Psoas muscle (tissue), 8 donors: Measurements from ENCODE around the gene SLC17A8. TPM values are rescaled to one million over a fixed set of nuclear protein-coding genes. Genes with fewer than 3 reads are reported as not detected.

Source experiments
- ATAC-seq, 4 donors: fragments of 200-7000 bp; cut with Tn5 transposase; one replicate each; pipeline ENCODE4 v1.9.1; 2020; ENCODE audit warnings: moderate library complexity in 3 of 4, mild to moderate bottlenecking in 2 of 4
- DNase-seq, 2 donors: peaks; one replicate each; pipeline ENCODE4 v3.0.0-alpha.2; 2020
- H3K27ac ChIP-seq: fragments of 200-600 bp; one replicate; pipeline ENCODE4 v1.8.0; 2022
- H3K27me3 ChIP-seq, 3 donors: fragments of 200-600 bp in 1 of 3; one replicate each; pipeline versions ENCODE4 v1.6.1 to v1.8.0; 2013 to 2022; ENCODE audit warnings: low read length in 2 of 3, mild to moderate bottlenecking in 2 of 3, moderate library complexity in 1 of 3; ENCODE audit not compliant: insufficient read depth in 3 of 3
- H3K36me3 ChIP-seq, 2 donors: fragments of 200-600 bp in 1 of 2; one replicate each; pipeline versions ENCODE4 v1.6.1 to v1.8.0; 2013 to 2022; ENCODE audit warnings: low read depth in 1 of 2, mild to moderate bottlenecking in 1 of 2, moderate library complexity in 1 of 2; ENCODE audit not compliant: insufficient read depth in 1 of 2
- H3K4me1 ChIP-seq: fragments of 200-600 bp; one replicate; pipeline ENCODE4 v1.8.0; 2022
- H3K4me3 ChIP-seq: fragments of 200-600 bp; one replicate; pipeline ENCODE4 v1.8.0; 2022; ENCODE audit warnings: mild to moderate bottlenecking
- H3K9me3 ChIP-seq: fragments of 200-600 bp; one replicate; pipeline ENCODE4 v1.8.0; 2022
- WGBS, 3 donors: extraction: QIAGEN DNeasy Blood & Tissue Kit; methylation state at CpG; one replicate each; pipeline versions ENCODE4 v1.1.6 to v1.1.7; 2013; 5-methylcytosine and 5-hydroxymethylcytosine counted together
- intact Hi-C, 2 donors: fragments of 100-400 bp; cut with DNase I; formaldehyde crosslinking; loops; one replicate each; pipeline versions ENCODE4 v1.11.0 to v1.14.2; 2022
- polyA plus RNA-seq, 3 donors: library from polyadenylated mRNA; stranded (reverse); fragments of 200-250 nt; gene quantifications; one replicate each; pipeline ENCODE4 v1.2.3, GENCODE V29; 2013
- total RNA-seq, 4 donors: library from RNA; stranded (reverse); fragmentation: NEBNext Ultra II Directional in 2 of 4; extraction: Animal tissue kit (Norgen Biotek cat#: 25700) in 2 of 4; gene quantifications; one replicate each; pipeline versions ENCODE4 v1.2.1 to v1.2.4, GENCODE V29; 2021 to 2023
- TF ChIP-seq, protein P1 (sequence below): fragments of 200-600 bp; IDR thresholded peaks from one replicate; pipeline ENCODE4 v1.8.0; 2022; ENCODE audit warnings: antibody characterized with exemption
- donor health status: healthy with polysubstance abuse.
- donor health status: DM: no; HTN: no; CAD: no; lungs with moderate emphysema.
- donor health status: Bipolar disorder and iron deficiency.
- donor health status: healthy.
- donor health status: DM: yes; HTN: yes; CAD: no.
- donor health status: DM: no; HTN: no; CAD: no.
- donor health status: DM: no; HTN: no; CAD: no.
- donor health status: DM: yes; HTN: yes; CAD: no.

The SLC17A8 gene
- total and polyA plus RNA-seq, 7 donors, result 0.08 TPM; not detected in 6

DNA sequence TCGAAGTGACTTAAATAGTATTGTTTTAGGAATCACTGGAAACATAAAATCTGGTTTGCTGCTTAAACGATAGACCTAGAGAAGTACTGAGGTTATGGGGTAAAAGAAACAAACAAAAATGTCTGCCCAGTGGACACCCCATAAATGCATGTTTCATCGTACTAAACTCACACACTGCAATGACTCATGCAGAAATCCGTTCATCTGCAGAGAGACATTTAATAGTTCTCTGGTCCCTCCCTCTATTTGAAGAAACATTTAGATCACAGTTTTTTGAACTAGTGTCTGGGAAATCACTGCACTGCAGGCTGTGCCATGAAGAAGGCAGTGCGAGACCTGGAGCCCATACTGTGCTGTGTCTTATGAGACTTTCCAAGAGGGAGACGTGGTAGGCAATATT lies 25.5 kb downstream of the SLC17A8 start:
- WGBS, 3 donors, result 62 to 68% (median 67%) methylated on average over 6 of the region's 6 CpGs
- ATAC-seq (no peak), DNase-seq (no peak)
- no peaks in the 10 kb centered on the region for H3K9me3 ChIP-seq
- H3K4me3 ChIP-seq, result no peak overlapping the region
- no peaks in the 10 kb centered on the region for H3K4me1 ChIP-seq
- H3K27ac ChIP-seq, result no peak overlapping the region
- no peaks in the 10 kb centered on the region for H3K36me3 ChIP-seq
- TF ChIP-seq, protein P1, sequence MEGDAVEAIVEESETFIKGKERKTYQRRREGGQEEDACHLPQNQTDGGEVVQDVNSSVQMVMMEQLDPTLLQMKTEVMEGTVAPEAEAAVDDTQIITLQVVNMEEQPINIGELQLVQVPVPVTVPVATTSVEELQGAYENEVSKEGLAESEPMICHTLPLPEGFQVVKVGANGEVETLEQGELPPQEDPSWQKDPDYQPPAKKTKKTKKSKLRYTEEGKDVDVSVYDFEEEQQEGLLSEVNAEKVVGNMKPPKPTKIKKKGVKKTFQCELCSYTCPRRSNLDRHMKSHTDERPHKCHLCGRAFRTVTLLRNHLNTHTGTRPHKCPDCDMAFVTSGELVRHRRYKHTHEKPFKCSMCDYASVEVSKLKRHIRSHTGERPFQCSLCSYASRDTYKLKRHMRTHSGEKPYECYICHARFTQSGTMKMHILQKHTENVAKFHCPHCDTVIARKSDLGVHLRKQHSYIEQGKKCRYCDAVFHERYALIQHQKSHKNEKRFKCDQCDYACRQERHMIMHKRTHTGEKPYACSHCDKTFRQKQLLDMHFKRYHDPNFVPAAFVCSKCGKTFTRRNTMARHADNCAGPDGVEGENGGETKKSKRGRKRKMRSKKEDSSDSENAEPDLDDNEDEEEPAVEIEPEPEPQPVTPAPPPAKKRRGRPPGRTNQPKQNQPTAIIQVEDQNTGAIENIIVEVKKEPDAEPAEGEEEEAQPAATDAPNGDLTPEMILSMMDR, result no peak
- intact Hi-C loops, result no loop called here
- H3K27me3 ChIP-seq, result no peaks in the 10 kb centered on the region

DNA sequence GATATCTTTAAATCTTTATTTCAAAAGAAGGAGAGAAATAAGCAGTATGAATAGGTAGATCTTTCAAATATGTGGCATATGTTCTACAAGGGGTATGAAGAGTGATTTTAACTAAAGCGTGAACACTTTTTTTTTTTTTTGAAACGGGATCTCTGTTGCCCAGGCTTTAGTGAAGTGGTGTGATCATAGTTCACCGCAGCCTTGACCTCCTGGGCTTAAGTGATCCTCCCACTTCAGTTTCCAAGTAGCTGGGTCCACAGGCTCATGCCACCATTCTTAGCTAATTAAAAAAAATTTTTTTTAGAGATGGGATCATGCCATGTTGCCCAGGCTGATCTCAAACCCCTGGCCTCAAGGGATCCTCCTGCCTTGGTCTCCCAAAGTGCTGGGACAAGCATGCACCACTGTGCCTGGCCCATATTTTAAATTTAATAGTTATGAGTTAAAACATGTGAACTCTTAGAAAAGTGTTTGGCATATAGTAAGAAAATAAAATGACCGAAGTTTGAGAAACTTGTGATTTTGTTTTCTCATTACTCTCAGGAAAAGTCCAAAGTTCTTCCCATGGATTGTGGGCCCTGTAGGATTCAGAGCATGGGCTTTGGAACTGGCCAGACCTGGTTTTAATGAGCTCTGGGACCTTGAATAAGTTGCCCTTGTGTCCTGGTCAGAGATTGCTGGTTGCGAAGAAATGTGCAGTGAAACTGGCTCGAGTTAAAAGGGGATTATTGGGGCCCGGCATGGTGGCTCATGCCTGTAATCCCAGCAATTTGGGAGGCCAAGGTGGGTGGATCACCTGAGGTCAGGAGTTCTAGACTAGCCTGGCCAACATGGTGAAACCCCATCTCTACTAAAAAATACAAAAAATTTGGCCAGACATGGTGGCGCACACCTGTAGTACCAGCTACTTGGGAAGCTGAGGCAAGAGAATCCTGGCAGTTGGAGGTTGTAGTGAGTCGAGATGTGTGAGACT lies 27.0 kb downstream of the SLC17A8 start:
- DNase-seq (no peak), ATAC-seq (no peak)
- no peaks in the 10 kb centered on the region for H3K36me3 ChIP-seq
- no peak overlapping the region for H3K4me3 ChIP-seq
- 72 to 79% (median 76%) methylated on average over 9 of the region's 9 CpGs for WGBS, 3 donors
- H3K4me1 ChIP-seq, result no peaks in the 10 kb centered on the region
- intact Hi-C loops, result no loop called here
- H3K9me3 ChIP-seq, result no peaks in the 10 kb centered on the region
- H3K27me3 ChIP-seq, result no peaks in the 10 kb centered on the region
- TF ChIP-seq, protein P1, result no peak
- no peak overlapping the region for H3K27ac ChIP-seq

DNA sequence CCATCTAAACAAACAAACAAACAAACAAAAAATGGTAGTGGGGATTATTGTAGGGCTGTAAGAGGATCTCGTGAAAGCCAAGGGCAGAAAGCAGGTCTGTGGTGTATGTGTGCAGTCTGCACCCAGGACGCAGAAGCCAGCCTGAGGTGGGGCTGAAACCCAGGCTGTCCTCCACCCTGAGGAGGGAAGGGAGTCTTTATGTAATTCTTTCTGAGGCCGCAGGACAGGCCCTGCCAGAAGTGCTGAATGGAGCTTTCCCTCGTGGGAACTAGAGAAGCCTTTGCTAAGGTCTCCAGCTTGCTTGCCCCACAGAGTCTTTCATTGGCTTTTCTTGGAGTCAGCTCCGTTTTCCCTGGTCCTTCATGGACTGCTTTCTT lies 27.7 kb downstream of the SLC17A8 start:
- H3K4me1 ChIP-seq, result no peaks in the 10 kb centered on the region
- no peak overlapping the region for H3K27ac ChIP-seq
- no peak for ATAC-seq
- H3K4me3 ChIP-seq, result no peak overlapping the region
- intact Hi-C loops, result no loop called here
- no peaks in the 10 kb centered on the region for H3K36me3 ChIP-seq
- 70 to 73% (median 70%) methylated on average over 5 of the region's 5 CpGs for WGBS, 3 donors
- no peak for DNase-seq
- TF ChIP-seq, protein P1, result no peak
- H3K9me3 ChIP-seq, result no peaks in the 10 kb centered on the region
- no peaks in the 10 kb centered on the region for H3K27me3 ChIP-seq

DNA sequence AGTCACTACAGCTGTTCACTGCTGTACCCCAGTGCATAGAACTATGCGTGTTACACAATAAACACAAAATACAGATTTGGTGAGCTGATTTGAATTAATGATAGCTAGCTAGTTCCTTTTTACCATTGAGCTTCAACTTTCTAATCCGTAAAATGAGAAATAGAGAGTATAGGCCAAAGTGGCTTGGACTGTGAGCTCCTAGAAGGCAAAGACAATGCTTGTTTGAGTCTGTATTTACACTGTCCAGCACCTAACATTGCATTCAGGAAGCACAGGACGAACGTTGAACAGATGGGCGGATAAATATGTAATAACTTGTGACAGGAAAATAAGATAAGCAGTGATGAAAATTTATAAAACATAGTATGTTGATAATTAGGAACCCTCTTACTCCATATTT lies 31.5 kb downstream of the SLC17A8 start:
- H3K36me3 ChIP-seq, result no peaks in the 10 kb centered on the region
- ATAC-seq (no peak), DNase-seq (no peak)
- no peaks in the 10 kb centered on the region for H3K4me1 ChIP-seq
- TF ChIP-seq, protein P1, result no peak
- no peak overlapping the region for H3K27ac ChIP-seq
- no peaks in the 10 kb centered on the region for H3K9me3 ChIP-seq
- no peaks in the 10 kb centered on the region for H3K27me3 ChIP-seq
- WGBS, 3 donors, result 84 to 90% (median 84%) methylated on average over 5 of the region's 5 CpGs
- no peak overlapping the region for H3K4me3 ChIP-seq
- intact Hi-C loops, result no loop called here
